HL-60 (cell line): Measurements from ENCODE around the gene ZNRF3.

ENCODE experiments used
- DNase-seq, 2 experiments: peaks; one replicate each; pipeline ENCODE4 v3.0.0-alpha.2; 2010 to 2020; ENCODE audit warnings: low read depth in 1 of 2, low spot score in 1 of 2
- H3K27ac ChIP-seq: fragments of 250-450 bp; sonication (Bioruptor Pico); replicated peaks from 2 replicates; pipeline ENCODE4 v1.5.1; 2020; ENCODE audit warnings: mild to moderate bottlenecking, moderate library complexity
- H3K27me3 ChIP-seq: fragments of 250-450 bp; sonication (Bioruptor Pico); 2 replicates; pipeline ENCODE4 v1.5.1; 2021; ENCODE audit warnings: mild to moderate bottlenecking, moderate library complexity; ENCODE audit not compliant: insufficient read depth, poor library complexity, severe bottlenecking
- H3K4me3 ChIP-seq: replicated peaks from 2 replicates; pipeline ENCODE4 v1.5.1; 2011; ENCODE audit warnings: mild to moderate bottlenecking, control low read depth, low read length; ENCODE audit not compliant: insufficient read depth
- GABPA ChIP-seq: IDR thresholded peaks from 2 replicates; pipeline ENCODE4 v1.6.1; 2012; ENCODE audit warnings: low read depth
- POLR2AphosphoS5 ChIP-seq: IDR thresholded peaks from 2 replicates; pipeline ENCODE4 v1.6.1; 2012; ENCODE audit warnings: low read depth
- SPI1 ChIP-seq: IDR thresholded peaks from 2 replicates; pipeline ENCODE4 v1.6.1; 2012; ENCODE audit warnings: low read depth, mild to moderate bottlenecking, borderline replicate concordance
- TF ChIP-seq, protein P1 (sequence below): IDR thresholded peaks from 2 replicates; pipeline ENCODE4 v1.6.1; 2012; ENCODE audit warnings: low read depth; ENCODE audit not compliant: insufficient replicate concordance
- TF ChIP-seq, protein P2 (sequence below): IDR thresholded peaks from one replicate; pipeline ENCODE4 v1.5.1; 2011; ENCODE audit warnings: low read length, control low read depth, inconsistent platforms; ENCODE audit not compliant: insufficient read depth

The ZNRF3 gene

DNA sequence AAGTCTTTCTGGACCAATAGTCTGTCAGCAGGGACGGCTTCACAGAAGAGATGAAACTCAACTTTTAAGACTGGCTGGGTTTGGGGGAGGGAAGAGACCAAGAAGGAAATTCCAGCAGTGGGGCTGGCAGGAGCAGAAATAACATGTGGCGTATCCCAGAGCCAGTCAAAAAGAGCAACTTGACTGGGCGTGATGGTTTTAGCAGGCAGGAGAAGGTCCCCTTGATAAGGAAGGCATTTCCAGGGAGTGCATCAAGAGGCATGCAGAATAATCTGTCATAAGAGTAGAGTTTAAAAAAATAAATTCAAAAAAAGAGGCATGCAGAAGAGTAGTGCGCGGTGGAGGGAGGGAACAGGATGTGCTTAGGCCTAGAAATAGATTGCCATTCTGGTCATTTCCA, 125.8 kb downstream of the ZNRF3 start:
- H3K4me3 ChIP-seq: no peak overlapping the region
- TF ChIP-seq POLR2AphosphoS5 (no peak), SPI1 (no peak), GABPA (no peak)
- TF ChIP-seq, protein P1, sequence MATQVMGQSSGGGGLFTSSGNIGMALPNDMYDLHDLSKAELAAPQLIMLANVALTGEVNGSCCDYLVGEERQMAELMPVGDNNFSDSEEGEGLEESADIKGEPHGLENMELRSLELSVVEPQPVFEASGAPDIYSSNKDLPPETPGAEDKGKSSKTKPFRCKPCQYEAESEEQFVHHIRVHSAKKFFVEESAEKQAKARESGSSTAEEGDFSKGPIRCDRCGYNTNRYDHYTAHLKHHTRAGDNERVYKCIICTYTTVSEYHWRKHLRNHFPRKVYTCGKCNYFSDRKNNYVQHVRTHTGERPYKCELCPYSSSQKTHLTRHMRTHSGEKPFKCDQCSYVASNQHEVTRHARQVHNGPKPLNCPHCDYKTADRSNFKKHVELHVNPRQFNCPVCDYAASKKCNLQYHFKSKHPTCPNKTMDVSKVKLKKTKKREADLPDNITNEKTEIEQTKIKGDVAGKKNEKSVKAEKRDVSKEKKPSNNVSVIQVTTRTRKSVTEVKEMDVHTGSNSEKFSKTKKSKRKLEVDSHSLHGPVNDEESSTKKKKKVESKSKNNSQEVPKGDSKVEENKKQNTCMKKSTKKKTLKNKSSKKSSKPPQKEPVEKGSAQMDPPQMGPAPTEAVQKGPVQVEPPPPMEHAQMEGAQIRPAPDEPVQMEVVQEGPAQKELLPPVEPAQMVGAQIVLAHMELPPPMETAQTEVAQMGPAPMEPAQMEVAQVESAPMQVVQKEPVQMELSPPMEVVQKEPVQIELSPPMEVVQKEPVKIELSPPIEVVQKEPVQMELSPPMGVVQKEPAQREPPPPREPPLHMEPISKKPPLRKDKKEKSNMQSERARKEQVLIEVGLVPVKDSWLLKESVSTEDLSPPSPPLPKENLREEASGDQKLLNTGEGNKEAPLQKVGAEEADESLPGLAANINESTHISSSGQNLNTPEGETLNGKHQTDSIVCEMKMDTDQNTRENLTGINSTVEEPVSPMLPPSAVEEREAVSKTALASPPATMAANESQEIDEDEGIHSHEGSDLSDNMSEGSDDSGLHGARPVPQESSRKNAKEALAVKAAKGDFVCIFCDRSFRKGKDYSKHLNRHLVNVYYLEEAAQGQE: no peak
- TF ChIP-seq, protein P2, sequence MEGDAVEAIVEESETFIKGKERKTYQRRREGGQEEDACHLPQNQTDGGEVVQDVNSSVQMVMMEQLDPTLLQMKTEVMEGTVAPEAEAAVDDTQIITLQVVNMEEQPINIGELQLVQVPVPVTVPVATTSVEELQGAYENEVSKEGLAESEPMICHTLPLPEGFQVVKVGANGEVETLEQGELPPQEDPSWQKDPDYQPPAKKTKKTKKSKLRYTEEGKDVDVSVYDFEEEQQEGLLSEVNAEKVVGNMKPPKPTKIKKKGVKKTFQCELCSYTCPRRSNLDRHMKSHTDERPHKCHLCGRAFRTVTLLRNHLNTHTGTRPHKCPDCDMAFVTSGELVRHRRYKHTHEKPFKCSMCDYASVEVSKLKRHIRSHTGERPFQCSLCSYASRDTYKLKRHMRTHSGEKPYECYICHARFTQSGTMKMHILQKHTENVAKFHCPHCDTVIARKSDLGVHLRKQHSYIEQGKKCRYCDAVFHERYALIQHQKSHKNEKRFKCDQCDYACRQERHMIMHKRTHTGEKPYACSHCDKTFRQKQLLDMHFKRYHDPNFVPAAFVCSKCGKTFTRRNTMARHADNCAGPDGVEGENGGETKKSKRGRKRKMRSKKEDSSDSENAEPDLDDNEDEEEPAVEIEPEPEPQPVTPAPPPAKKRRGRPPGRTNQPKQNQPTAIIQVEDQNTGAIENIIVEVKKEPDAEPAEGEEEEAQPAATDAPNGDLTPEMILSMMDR: no peak
- no peaks in the 10 kb centered on the region for H3K27me3 ChIP-seq
- no peak for DNase-seq
- H3K27ac ChIP-seq: no peak overlapping the region

DNA sequence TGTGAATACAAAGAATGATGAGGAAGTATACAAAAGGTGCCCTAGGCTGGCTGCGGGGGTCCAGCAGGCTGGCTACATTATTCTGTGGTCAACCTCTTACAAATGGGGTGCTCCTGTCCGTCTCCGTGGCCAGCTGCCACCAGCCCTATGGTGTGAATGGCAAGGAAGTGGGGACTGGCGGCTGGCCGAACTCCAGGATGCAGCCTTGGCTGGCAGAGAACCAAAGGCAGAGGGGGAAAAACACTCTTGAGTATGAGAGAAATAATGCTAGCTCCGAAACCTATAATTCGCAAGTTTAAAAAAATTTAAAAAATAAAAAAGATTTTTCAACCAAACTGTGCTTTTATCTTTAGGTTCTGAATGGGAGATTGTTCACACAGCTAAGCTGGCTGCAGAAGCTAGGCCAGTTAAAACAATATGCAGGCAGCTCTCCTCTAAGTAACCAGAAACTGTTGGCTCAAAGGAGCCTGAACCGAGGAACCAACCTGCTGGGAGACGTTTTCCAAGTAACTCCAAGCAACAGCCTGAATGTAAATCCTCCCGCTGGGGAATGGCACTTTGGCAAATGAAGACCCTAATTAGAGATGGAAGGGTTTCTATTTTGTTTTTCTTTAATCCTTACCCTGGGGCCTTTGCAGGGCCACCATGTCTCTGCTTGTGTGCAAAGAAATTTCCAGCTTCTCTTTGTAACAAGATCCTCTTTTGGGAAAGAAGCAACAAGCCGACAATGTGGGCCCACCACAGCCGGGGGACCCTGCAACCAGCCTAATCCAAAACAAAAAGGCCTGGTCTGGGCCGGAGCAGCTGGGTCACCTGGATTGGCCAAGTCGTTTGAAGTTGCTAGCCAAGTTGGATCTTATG, 128.1 kb downstream of the ZNRF3 start:
- H3K27me3 ChIP-seq: no peaks in the 10 kb centered on the region
- no peak overlapping the region for H3K4me3 ChIP-seq
- TF ChIP-seq, protein P2: no peak
- TF ChIP-seq SPI1: no peak
- no peak for TF ChIP-seq POLR2AphosphoS5
- H3K27ac ChIP-seq: no peak overlapping the region
- no peak for DNase-seq

DNA sequence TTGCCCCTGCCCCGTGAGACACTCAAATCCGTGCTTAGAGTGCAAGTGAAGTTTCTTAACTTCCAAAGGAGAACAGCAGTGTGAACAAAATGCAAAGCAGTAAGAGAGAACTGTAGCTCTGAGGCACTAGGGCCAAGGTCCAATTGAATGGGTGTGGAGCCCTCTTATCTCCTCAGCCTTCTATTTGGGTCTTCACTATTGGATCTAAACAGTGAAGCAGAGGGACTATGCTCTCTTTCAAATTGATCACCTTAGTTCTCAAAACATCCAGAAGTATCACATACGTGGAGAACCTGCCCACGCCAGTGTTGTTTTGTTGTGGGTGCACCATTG, 128.7 kb downstream of the ZNRF3 start:
- H3K27me3 ChIP-seq: no peaks in the 10 kb centered on the region
- TF ChIP-seq POLR2AphosphoS5 (no peak), SPI1 (no peak), GABPA (no peak)
- TF ChIP-seq, protein P2: no peak
- TF ChIP-seq, protein P1: no peak
- DNase-seq: no peak
- H3K27ac ChIP-seq: no peak overlapping the region
- H3K4me3 ChIP-seq: no peak overlapping the region

DNA sequence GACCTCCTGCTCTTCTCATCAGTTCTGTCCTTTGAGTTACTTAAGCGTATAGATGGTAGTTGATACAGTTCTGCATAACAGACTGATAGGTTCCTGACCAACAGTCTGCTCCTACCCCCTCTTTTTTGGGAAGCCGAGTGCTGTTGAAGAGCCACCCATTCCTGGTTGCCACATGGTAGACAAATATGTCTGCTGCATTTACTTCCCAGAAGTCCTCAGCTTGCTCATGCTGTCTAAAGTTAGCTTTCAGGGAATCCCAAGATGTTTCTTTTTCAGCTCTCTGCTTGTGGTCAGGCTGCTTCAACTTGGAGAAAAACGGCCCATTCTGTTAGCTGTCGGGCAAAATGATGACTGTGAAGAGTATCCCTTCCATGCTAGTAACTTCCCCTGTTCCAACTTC, 129.6 kb downstream of the ZNRF3 start:
- Histone ChIP-seq H3K27ac (no peak overlapping the region), H3K27me3 (no peaks in the 10 kb centered on the region), H3K4me3 (no peak overlapping the region)
- DNase-seq: no peak
- TF ChIP-seq, protein P1: no peak
- no peak for TF ChIP-seq SPI1
- TF ChIP-seq GABPA: no peak
- no peak for TF ChIP-seq POLR2AphosphoS5
- TF ChIP-seq, protein P2: no peak
